Activated CD4-positive, alpha-beta T cell treated with anti-CD3 and anti-CD28 coated beads, Interleukin-2, amount 50 U/mL, for 1 hour (primary cell): ENCODE data around the gene ZNF276.

ENCODE experiments used
- DNase-seq: peaks from one replicate; pipeline ENCODE4 v3.0.0-alpha.2; 2020

Gene ZNF276

DNA sequence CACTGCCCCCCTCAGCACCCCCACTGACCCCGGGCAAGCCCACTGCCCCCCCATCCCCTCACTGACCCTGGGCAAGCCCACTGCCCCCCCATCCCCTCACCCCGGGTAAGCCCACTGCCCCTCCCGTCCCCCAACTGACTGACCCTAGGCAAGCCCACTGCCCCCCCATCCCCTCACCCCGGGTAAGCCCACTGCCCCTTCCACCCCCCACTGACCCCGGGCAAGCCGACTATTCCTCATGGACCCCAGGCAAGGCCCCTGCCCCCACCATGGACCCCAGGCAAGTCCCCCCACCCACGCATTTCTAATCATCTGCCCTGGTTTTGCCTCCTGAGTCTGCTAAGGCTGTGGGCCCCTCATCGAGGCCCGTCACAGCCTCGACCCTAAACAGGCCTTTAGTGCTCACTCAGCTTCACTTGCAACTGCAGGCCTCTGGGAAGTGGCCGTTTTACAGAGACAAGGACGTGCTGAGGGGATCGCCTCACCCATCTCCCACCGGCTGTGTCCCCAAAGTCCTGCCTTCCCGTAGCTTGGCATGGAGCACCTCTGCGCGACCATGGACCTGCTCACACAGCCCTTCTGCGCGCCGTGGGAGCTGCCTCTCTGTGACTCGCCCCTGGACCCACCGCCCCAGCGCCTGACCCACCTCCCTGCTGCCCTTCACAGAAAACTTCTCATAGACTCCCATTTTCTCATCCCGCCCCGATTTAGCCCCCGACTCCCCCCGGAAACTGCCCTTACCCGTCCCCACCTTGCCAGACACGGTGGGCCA lies 4.2 kb upstream of the ZNF276 start:
- no peak for DNase-seq

DNA sequence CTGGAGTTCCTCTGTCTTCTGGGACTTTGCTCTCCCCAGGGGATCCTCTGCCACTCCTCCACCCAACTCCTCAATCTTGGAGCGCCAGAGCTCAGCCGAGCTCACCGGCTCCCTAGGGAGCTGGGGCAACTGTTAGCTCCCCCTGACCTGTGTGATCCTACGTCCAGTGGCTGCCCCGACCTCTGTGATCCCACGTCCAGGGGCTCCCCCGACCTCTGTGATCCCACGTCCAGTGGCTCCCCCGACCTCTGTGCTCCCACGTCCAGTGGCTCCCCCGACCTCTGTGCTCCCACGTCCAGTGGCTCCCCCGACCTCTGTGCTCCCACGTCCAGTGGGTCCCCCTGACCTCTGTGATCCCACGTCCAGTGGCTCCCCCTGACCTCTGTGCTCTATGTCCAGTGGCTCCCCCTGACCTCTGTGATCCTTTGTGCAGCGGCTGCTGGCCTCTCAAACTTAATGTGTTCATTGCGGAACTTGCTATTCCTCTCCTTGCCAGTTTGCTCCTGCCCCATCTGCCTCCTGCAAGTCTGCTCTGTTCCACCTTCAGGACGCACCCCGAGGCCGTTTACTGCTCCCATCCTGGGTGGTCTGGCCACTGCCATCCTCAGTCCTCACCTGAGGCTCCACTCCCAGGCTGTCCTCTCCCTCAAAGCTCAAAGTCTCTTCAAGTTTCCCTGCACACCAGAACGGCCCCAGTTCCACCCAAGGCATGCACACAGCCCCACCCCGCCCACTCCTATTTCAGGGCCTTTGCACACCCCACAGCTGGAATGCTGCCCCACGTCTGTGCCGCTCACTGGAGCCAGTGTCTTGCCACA lies 3.4 kb upstream of the ZNF276 start:
- no peak for DNase-seq

DNA sequence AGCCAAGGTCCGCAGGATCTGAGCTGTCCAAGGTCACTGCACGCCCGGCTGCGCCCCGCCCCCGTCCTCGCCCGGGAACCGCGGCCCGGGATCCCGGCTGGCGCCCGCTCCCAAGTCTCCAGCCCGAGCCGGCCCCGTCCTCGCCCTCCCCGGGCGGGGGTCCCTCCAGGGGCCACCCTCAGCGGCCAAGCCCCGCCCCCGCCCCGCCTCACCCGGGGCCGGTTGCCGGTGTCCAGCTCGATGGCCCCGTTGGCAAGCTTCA lies 855 bp upstream of the ZNF276 start:
- DNase-seq, result no peak

DNA sequence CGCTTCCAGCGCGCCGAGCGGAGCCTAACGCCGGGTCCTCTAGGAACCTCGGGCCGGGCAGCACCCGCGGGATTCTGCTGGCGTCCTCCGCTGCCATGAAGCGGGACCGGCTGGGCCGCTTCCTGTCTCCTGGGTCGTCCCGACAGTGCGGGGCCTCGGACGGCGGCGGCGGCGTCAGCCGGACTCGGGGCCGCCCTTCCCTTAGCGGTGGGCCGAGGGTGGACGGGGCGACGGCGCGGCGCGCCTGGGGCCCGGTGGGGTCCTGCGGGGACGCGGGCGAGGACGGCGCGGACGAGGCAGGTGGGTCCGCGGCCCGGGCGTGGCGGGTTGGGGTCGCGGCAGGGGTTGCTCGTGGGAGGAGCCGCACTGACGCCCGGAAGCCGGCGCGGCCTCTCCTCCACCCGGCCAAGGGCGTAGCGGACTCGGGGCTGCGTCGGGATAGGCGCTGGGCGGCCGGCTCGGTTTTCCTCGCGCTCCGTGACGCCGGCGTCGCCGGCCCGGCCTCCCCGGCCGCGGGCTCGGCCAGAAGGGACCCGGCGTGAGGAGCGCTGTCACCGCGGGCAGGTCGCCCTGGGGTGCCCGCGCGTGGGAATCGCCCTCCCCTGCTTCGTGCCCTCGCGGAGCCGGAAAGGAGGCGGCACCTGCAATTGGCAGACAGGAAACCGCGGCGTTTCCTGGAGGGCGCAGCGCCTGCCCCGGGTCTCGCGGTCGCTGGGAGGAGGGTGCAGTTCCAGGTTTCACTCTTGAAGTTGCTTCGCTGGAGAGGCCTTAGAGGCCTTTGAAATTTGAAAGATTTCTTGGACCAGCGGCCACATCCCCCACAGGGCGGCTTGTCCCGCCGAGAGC lies 432 bp downstream of the ZNF276 start:
- peak; percentile 91 for DNase-seq

DNA sequence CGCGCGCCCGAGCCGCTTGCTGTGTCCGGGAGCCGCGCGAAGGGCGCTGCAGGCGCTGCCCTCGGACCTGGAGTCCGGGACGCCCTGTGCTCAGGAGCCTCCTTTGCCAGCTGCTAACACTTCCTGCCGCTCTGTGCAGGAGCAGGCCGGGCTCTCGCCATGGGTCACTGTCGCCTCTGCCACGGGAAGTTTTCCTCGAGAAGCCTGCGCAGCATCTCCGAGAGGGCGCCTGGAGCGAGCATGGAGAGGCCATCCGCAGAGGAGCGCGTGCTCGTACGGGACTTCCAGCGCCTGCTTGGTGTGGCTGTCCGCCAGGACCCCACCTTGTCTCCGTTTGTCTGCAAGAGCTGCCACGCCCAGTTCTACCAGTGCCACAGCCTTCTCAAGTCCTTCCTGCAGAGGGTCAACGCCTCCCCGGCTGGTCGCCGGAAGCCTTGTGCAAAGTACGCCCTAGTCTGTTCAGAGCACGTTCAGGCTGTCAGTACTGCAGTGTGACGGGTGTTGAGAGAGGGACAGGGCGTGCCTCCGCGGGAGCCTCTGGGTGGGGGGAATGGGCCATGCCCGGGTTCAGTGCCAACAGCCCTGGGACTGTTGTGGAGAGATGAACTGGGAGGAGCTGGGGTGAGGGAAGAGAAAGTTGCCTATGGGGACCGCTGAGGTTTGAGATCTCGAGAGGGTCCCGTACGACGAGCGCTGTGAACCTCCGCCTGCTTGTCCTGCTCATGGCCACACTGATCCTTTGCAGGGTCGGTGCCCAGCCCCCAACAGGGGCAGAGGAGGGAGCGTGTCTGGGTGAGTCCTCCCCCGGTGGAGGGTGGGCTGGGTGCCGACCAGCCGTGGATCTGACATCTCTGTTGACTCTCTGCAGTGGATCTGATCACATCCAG lies 1.3 kb downstream of the ZNF276 start:
- DNase-seq, result peak; percentile 79

DNA sequence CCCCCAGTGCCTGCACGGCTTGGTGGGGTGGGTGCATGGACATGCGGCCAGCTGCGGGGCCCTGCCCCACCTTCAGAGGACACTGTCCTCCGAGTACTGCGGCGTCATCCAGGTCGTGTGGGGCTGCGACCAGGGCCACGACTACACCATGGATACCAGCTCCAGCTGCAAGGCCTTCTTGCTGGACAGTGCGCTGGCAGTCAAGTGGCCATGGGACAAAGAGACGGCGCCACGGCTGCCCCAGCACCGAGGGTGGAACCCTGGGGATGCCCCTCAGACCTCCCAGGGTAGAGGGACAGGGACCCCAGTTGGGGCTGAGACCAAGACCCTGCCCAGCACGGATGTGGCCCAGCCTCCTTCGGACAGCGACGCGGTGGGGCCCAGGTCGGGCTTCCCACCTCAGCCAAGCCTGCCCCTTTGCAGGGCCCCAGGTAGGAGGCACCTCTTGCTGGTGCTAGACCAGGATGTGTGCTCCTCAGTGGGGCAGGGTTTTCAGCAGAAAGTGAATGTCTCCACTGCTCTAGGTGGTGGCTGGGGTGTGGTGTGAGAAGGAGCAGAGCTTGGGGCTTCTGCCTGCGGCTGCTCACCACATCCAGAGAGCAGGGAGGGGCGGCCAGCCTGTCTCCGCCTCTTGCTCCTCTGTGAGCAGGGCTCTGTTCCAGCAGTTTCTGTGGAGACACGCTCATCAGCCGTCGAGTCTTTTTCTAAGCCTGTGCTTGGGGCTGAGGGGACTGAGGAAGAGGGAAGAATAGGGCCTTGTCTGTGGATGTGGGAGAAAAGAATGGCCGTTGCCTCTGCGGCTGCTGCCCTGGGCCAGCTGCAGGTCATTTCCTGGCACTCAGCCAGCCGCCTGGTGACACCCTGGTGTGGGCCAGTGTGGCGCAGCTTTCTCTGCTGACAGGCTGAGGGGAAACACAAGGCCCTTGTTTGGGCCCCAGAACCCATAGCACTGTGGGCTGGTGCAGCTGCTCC lies 2.2 kb downstream of the ZNF276 start:
- peak; percentile 78 for DNase-seq

DNA sequence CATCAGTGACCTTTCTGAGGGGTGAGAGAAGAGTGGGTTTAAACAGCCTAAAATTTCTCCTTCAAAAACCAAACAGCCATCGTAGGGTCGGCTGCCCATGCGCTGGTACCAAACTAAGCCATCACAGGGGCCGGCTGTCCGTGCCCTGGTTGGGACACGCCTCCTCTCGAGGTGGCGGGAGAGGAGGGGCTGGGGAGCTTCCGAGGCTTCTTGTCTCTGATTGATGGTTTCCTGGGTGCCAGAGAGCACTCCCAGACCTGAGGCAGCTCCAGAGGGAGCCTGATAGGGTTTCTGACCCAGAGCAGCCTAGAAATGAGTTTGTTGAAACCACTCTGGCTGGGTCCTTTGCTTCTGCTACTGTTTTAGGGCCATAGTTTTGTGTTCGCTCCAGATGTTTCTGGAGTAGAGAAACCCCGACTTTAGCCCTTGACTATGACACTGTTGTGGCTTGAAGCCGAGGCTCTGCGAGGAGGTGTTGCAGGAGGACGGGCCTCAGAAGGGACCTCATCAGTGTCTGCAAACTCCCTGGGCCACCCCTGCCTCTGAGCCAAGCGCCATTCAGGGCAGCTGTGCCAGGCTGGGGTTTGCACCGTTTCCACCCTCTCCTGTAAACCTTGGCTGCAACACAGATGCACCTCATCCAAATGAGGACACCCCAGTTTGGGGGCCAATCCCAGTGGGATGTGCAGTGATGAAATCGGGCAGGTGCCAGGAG lies 6.2 kb downstream of the ZNF276 start:
- DNase-seq, result no peak

DNA sequence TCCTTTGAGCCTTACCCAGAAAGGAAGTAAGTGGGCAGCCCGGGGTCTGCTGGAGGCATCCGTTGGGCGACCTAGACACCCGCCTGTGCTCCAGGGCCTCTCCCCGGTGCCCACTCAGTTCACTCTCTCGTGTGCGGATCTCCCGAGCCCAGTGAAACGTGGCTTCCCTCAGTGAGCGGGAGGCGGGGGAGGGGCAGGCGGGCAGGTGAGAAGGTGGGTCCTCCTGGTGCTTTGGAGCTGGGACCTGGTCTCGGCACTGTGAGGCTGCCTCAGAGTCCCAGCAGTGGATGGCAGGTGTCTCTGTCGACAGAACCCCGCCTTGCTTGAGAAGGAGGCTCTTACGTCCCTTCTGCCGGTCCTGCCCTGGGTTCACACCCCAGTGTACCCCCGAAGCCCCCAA lies 8.0 kb downstream of the ZNF276 start:
- no peak for DNase-seq

DNA sequence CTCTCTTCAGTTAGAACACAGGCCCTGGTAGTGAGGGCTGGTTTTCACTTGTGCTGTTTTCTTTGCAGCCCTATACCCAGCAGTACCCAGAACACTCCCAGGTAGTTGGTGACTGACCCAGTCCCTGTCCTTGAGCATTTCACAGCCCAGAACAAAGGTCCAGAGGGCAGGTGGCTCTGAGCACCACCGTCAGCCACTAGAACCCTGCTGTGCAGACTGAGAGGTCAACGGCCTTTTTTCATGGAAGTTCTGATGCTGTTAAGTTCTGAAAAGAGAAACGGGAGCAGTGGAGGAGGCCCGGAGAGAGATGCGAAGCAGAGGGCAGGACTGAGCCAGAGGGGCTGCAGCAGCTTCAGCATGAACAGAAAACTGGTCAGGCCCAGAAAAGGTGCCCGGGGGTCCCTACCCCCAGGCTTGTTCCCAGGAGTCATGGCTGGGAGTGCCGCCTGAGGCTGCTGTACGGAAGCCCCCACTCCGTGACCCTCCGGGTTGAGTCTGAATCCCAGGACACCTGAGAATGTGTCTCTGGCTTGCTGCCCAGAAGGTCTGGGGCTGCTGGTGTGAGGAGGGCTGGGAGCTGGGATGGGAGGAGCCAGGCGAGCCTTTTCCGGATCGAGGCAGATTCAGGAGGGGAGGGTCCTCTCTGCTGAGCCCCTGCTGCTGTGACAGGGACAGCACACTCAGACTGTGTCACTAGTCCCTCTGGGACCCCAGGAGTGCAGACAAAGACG lies 8.7 kb downstream of the ZNF276 start:
- DNase-seq, result no peak

DNA sequence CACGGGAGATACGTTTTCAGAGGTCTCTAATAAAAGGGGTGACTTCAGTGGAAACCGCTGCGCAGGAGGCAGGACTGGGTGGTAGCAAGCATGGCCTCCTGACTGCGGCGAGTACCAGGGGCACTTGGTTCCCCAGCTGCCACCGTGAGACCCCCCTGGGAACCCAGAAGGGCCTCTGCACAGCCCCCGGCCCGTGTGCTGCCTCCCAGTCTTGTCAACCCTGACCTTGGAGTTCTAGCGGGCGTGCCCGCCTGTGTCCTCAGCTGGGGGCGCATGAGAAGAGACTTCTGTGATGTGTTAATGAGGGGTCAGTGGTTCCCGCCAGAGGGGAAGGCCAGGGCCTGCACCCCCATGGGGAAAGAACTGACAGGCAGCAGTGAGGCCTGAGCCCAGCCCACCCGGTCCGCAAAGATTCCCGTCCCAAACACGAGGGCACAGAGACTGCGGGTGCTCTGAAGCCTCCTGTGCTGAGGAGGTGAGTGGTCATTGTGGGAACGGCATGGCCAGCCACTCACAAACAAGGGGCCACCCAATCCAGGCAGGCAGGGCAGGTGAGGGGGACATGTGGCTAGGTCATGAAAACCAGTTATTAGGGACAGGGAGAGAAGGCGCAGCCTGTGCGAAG lies 9.4 kb downstream of the ZNF276 start:
- no peak for DNase-seq

DNA sequence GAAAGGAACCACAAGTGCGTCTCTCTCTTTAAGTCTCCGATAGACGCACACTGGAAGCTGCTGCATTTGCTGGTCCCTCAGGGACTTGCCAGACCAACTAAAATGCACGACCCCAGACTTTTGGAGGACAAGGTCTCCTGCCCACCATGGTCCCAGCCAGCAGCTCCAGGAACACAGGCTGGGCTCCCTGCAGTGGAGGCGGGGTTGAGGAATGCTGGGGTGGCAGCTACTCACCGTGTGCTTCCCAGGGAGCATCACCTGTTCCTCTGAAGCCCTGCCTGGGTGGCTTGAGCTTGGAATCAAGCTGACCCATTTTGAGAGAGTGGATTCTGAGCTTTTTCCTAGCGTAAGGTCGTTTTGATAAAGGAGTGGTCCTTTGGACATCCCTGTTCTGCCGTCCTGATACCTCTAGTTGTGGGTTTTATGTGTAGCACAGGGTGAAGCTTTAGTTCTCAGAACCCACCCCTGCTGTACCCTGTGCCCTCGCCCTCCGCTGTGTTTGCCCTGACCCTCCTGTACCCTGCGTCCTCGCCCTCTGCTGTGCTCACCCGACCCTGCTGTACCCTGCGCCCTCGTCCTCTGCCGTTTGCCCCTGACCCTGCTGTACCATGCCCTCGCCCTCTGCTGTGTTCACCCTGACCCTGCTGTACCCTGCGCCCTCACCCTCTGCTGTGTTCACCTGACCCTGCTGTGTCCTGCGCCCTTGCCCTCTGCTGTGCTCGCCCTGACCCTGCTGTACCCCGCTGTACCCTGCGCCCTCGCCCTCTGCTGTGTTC lies 11.0 kb downstream of the ZNF276 start:
- no peak for DNase-seq

DNA sequence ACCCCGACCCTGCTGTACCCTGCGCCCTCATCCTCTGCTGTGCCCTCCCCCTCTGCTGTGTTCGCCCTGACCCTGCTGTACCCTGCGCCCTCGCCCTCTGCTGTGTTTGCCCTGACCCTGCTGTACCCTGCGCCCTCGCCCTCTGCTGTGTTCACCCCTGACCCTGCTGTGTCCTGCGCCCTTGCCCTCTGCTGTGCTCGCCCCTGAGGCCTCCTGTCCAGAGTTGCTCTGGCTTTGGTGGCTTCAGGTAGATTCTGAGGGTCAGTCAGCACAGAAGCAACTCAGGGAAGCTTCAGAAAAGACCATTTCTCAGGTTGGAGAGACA lies 11.5 kb downstream of the ZNF276 start:
- DNase-seq, result no peak

DNA sequence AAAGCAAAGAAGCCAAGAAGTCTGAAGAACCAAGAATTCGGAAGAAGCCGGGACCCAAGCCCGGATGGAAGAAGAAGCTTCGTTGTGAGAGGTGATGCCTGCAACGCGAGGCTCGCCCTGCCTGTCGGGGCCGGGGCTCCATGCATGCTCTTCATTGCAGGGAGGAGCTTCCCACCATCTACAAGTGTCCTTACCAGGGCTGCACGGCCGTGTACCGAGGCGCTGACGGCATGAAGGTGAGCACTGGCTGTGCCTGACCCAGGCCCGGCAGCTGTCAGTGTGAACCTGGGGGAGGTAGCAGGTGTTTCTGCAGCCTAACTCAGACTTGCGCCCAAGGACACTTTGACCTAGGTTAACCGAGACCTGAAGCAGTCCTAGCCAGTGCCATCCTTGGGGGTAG lies 12.0 kb downstream of the ZNF276 start:
- no peak for DNase-seq

DNA sequence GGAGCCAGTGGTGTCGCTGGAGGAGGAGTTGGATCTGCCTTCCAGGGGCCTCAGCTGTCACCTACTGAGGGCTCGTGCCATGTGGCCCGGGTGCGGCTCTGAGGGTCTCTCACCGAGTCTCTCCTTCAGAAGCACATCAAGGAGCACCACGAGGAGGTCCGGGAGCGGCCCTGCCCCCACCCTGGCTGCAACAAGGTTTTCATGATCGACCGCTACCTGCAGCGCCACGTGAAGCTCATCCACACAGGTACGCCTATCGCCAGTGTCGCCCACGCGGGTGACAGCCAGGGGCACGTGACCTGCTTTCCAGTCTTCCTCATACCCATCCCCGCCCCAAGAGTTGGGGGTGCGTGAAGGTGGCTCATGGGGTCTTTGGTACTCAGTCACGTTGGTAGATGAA lies 12.5 kb downstream of the ZNF276 start:
- DNase-seq, result no peak

DNA sequence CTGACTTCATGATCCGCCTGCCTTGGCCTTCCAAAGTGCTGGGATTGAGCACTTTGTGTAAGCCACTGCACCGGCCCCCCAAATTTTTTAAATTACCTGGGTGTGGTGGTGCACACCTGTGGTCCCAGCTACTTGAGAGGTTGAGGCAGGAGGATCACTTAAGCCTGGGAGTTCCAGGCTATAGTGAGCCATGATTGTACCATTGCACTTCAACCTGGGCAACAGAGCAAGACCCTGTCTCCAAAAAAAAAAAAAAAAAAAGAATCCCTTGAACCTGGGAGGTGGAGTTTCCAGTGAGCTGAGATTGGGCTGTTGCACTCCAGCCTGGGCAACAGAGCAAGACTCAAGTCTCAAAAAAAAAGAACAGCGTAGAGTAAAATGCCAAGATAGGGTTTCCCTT lies 15.2 kb downstream of the ZNF276 start:
- DNase-seq, result no peak

DNA sequence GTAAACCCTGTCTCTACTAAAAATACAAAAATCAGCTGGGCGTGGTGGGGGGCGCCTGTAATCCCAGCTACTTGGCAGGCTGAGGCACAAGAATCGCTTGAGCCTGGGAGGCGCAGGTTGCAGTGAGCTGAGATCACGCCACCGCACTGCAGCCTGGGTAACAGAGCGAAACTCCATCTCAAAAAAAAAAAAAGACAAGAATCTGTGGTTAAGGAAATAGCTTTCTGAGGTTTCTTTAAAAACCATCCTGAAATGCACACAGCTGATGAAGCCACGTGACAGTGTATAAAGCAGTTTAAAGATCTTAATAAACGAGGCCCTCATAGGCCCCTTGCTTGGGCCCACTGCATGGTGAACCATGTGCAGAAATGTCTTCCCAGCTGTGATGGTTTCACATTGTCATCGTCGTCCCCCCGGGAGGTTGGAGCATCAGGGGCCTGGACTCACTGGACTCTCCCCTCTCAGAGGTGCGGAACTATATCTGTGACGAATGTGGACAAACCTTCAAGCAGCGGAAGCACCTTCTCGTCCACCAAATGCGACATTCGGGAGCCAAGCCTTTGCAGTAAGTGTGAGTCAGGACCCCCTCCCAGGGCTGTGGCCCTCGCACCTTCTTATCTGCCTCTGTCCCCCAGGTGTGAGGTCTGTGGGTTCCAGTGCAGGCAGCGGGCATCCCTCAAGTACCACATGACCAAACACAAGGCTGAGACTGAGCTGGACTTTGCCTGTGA lies 16.2 kb downstream of the ZNF276 start:
- peak; percentile 50 for DNase-seq

DNA sequence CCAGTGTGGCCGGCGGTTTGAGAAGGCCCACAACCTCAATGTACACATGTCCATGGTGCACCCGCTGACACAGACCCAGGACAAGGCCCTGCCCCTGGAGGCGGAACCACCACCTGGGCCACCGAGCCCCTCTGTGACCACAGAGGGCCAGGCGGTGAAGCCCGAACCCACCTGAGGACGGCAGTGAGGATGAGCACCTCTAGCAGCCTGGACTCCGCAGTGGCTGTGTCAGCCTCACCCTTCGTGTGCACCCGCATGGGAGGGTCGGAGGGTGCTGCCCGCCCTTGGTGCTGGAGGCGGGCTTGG lies 16.7 kb downstream of the ZNF276 start:
- no peak for DNase-seq

DNA sequence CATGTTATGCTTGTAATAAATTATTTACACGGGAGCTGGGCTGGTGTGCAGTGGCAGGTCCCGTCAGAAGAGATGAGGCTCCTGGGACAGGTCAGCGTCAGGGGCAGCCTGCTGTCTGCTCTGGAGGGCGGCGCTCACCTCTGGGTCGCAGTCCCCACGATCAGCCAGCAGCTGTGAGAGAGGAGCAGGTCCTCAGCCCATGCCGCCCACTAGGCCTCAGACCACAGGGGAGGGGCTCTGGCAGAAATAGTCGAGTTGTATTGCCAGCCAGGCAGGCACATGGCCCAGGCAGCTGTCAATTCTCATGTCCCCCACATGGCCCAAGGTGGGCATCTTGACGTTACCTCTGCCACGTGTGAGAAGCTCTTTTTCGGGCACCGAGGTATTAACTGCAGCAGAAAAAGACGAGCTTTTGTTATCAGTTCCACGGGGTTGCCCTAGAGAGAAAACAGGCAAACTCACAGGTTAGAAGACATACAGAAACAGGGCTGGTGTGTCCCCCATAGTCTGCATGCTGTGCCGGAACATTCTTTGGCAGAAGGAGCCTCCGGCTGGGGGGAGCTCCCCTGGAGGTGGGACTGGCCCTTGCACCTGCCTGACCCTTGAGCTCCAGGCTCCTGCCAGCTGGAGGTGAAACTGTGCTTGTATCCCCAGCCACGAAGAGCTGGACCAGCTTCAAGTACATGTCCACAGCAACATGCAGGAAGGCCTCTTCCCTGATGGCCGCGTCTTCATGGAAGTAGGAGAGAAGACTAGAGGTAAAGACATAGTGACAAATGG lies 17.4 kb downstream of the ZNF276 start:
- DNase-seq, result no peak
